B cell (primary cell): ENCODE data around the gene TRABD2A.

ENCODE experiments used
- CTCF ChIP-seq: fragments of 200-600 bp; IDR thresholded peaks from one replicate; pipeline ENCODE4 v1.8.0; 2022; ENCODE audit warnings: antibody characterized with exemption, mild to moderate bottlenecking
- EZH2 ChIP-seq: IDR thresholded peaks from 2 replicates; pipeline ENCODE4 v1.6.1; 2012; ENCODE audit warnings: borderline replicate concordance, low read depth, mild to moderate bottlenecking, moderate library complexity, low read length; ENCODE audit not compliant: insufficient read depth, poor library complexity, severe bottlenecking

- TF ChIP-seq CTCF (no peak), EZH2 (no peak)
Observed at GRCh38 chr2:84815146-84815545, 65.7 kb downstream of the TRABD2A start.
